Osteoblast (primary cell): ENCODE measurements around the gene WFIKKN1. TPM values are rescaled to one million over a fixed set of nuclear protein-coding genes. Genes with fewer than 3 reads are reported as not detected.
A peak's percentile ranks its signal among the peaks of the same experiment; 100 is the strongest.

Source experiments
- DNase-seq: peaks from one replicate; pipeline ENCODE4 v3.0.0; 2011; ENCODE audit warnings: low spot score, mixed read lengths; ENCODE audit not compliant: insufficient read length; ENCODE audit errors: missing footprints
- H2AFZ ChIP-seq: 2 replicates; pipeline ENCODE4 v1.6.0; 2011; ENCODE audit warnings: mild to moderate bottlenecking, low read length
- H3K27ac ChIP-seq: 2 replicates; pipeline ENCODE4 v1.5.1; 2011; ENCODE audit warnings: mild to moderate bottlenecking, low read depth, low read length, moderate library complexity
- H3K27me3 ChIP-seq: 2 replicates; pipeline ENCODE4 v1.6.0; 2012; ENCODE audit warnings: mild to moderate bottlenecking, control low read depth, inconsistent platforms, low read length, moderate library complexity; ENCODE audit not compliant: insufficient read depth
- H3K36me3 ChIP-seq: 2 replicates; pipeline ENCODE4 v1.5.1; 2011; ENCODE audit warnings: mild to moderate bottlenecking, low read length, control low read depth, moderate library complexity; ENCODE audit not compliant: insufficient read depth
- H3K4me1 ChIP-seq: 2 replicates; pipeline ENCODE4 v1.5.1; 2011; ENCODE audit warnings: mild to moderate bottlenecking, low read length, control low read depth, moderate library complexity; ENCODE audit not compliant: insufficient read depth
- H3K4me2 ChIP-seq: 2 replicates; pipeline ENCODE4 v1.6.0; 2011; ENCODE audit warnings: mild to moderate bottlenecking, low read length; ENCODE audit not compliant: insufficient read depth
- H3K4me3 ChIP-seq: fragments of 200-600 bp; sonication (generic); 3 replicates; pipeline ENCODE4 v1.5.1; 2012; ENCODE audit warnings: mild to moderate bottlenecking, low read length, inconsistent platforms; ENCODE audit not compliant: insufficient read depth
- H3K79me2 ChIP-seq: 2 replicates; pipeline ENCODE4 v1.6.0; 2012; ENCODE audit warnings: mild to moderate bottlenecking, low read length, control low read depth, inconsistent platforms; ENCODE audit not compliant: insufficient read depth
- H3K9me3 ChIP-seq: 2 replicates; pipeline ENCODE4 v1.5.1; 2011; ENCODE audit warnings: low read depth, low read length, control low read depth
- H4K20me1 ChIP-seq: 2 replicates; pipeline ENCODE4 v1.6.0; 2012; ENCODE audit warnings: mild to moderate bottlenecking, low read length, control low read depth; ENCODE audit not compliant: insufficient read depth
- CTCF ChIP-seq: IDR thresholded peaks from 2 replicates; pipeline ENCODE4 v1.5.1; 2011; ENCODE audit warnings: mild to moderate bottlenecking, low read depth, low read length, moderate library complexity; ENCODE audit errors: extremely low read depth
- total RNA-seq: library from RNA; depleted of rRNA; stranded (reverse); fragments of >200 nt; gene quantifications from 2 replicates; pipeline ENCODE4 v1.2.3, GENCODE V29; 2012

WFIKKN1 gene
- total RNA-seq, 1 donor, result 0.36 TPM

GRCh38 chr16:672851-673250 lies 42.1 kb downstream of the WFIKKN1 start:
- Histone ChIP-seq H2AFZ (no peak overlapping the region), H3K4me3 (no peak overlapping the region), H3K27me3 (no peaks in the 10 kb centered on the region), H3K79me2 (peaks cover 32% of the 10 kb centered on the region), H4K20me1 (peaks cover 44% of the 10 kb centered on the region), H3K9me3 (no peaks in the 10 kb centered on the region), H3K4me2 (no peak overlapping the region), H3K27ac (no peak overlapping the region), H3K4me1 (peaks cover 8% of the 10 kb centered on the region), H3K36me3 (peaks cover 41% of the 10 kb centered on the region)
- no peak for DNase-seq
- TF ChIP-seq CTCF, result no peak

GRCh38 chr16:673399-673991 lies 42.7 kb downstream of the WFIKKN1 start:
- DNase-seq, result no peak
- Histone ChIP-seq H3K36me3 (peaks cover 41% of the 10 kb centered on the region), H3K79me2 (peaks cover 26% of the 10 kb centered on the region), H3K4me1 (peaks cover 8% of the 10 kb centered on the region), H3K27me3 (no peaks in the 10 kb centered on the region), H4K20me1 (peaks cover 44% of the 10 kb centered on the region), H3K4me2 (no peak overlapping the region), H3K27ac (no peak overlapping the region), H3K9me3 (no peaks in the 10 kb centered on the region), H3K4me3 (no peak overlapping the region), H2AFZ (no peak overlapping the region)
- TF ChIP-seq CTCF, result no peak

- H3K4me2 ChIP-seq, result no peak overlapping the region
- H3K4me1 ChIP-seq, result peaks cover under 1% of the 10 kb centered on the region
- H3K36me3 ChIP-seq, result peaks cover 40% of the 10 kb centered on the region
- peaks cover 17% of the 10 kb centered on the region for H3K79me2 ChIP-seq
- no peaks in the 10 kb centered on the region for H3K9me3 ChIP-seq
- TF ChIP-seq CTCF, result no peak
- H3K27me3 ChIP-seq, result no peaks in the 10 kb centered on the region
- no peak overlapping the region for H2AFZ ChIP-seq
- no peak overlapping the region for H3K4me3 ChIP-seq
- peaks cover 40% of the 10 kb centered on the region for H4K20me1 ChIP-seq
- DNase-seq, result no peak
- H3K27ac ChIP-seq, result no peak overlapping the region
Observed at GRCh38 chr16:674214-674881, 43.6 kb downstream of the WFIKKN1 start.

- no peak within 1 kb of the TSS for H2AFZ ChIP-seq
Observed at GRCh38 chr16:674968-675883, 44.4 kb downstream of the WFIKKN1 start, which contains the start of gene RHBDL1. Gene RHBDL1 (plus strand): TSS chr16:675671. CDS start chr16:675791, 120 bp downstream.

More at GRCh38 chr16:674968-675883, 44.4 kb downstream of the WFIKKN1 start, which contains the start of gene RHBDL1:
- peaks cover 33% of the 10 kb centered on the region for H3K36me3 ChIP-seq
- H3K79me2 ChIP-seq, result peaks cover 9% of the 10 kb centered on the region
- no peaks in the 10 kb centered on the region for H3K27me3 ChIP-seq
- peaks cover 34% of the 10 kb centered on the region for H4K20me1 ChIP-seq
- TF ChIP-seq CTCF, result no peak
- no peaks in the 10 kb centered on the region for H3K9me3 ChIP-seq
- DNase-seq, result peak; percentile 95
- peaks cover 2% of the 10 kb centered on the region for H3K4me1 ChIP-seq
- peak within 1 kb of the TSS; percentile 66 for H3K4me3 ChIP-seq
- no peak within 1 kb of the TSS for H3K27ac ChIP-seq
- peak within 1 kb of the TSS; percentile 64 for H3K4me2 ChIP-seq
